SK-N-SH treated with all-trans-retinoic acid at 6 μM for 48 hours (cell line): ENCODE data around the gene ARFGAP3.

Experiments used
- ATAC-seq: fragments of 200-7000 bp; cut with Tn5 transposase; 3 replicates; pipeline ENCODE4 v1.9.1; 2020; ENCODE audit warnings: mild to moderate bottlenecking, moderate library complexity
- ARNTL ChIP-seq: fragments of 450-650 bp; formaldehyde crosslinking; IDR thresholded peaks from 2 replicates; pipeline ENCODE4 v1.5.0; 2020; ENCODE audit warnings: low read depth, mild to moderate bottlenecking, moderate library complexity, borderline replicate concordance
- CREB5 ChIP-seq: fragments of 250-450 bp; sonication (Bioruptor Pico); IDR thresholded peaks from 2 replicates; pipeline ENCODE4 v1.5.1; 2020; ENCODE audit warnings: low read depth, mild to moderate bottlenecking, moderate library complexity
- GLIS3 ChIP-seq: fragments of 250-450 bp; sonication (Bioruptor Pico); IDR thresholded peaks from 2 replicates; pipeline ENCODE4 v1.5.0; 2020; ENCODE audit warnings: mild to moderate bottlenecking, moderate library complexity
- ISL1 ChIP-seq: fragments of 250-450 bp; sonication (Bioruptor Pico); IDR thresholded peaks from 2 replicates; pipeline ENCODE4 v2.1.2; 2022; ENCODE audit warnings: mild to moderate bottlenecking, moderate library complexity
- OSR1 ChIP-seq: fragments of 250-450 bp; sonication (Bioruptor Pico); IDR thresholded peaks from 2 replicates; pipeline ENCODE4 v1.8.0; 2022; ENCODE audit warnings: moderate library complexity, mild to moderate bottlenecking, inconsistent platforms
- PATZ1 ChIP-seq: fragments of 250-450 bp; sonication (Bioruptor Pico); IDR thresholded peaks from 2 replicates; pipeline ENCODE4 v1.8.0; 2020; ENCODE audit warnings: mild to moderate bottlenecking, moderate library complexity, borderline replicate concordance
- PPARA ChIP-seq: fragments of 250-450 bp; sonication (Bioruptor Pico); IDR thresholded peaks from 2 replicates; pipeline ENCODE4 v1.5.0; 2020; ENCODE audit warnings: mild to moderate bottlenecking, borderline replicate concordance
- RARB ChIP-seq: fragments of 250-450 bp; sonication (Bioruptor Pico); IDR thresholded peaks from 2 replicates; pipeline ENCODE4 v1.8.0; 2021; ENCODE audit warnings: mild to moderate bottlenecking, moderate library complexity
- SNAI2 ChIP-seq: fragments of 250-450 bp; sonication (Bioruptor Pico); IDR thresholded peaks from 2 replicates; pipeline ENCODE4 v1.5.0; 2020; ENCODE audit warnings: mild to moderate bottlenecking, moderate library complexity
- TCF4 ChIP-seq: fragments of 250-450 bp; sonication (Bioruptor Pico); IDR thresholded peaks from 2 replicates; pipeline ENCODE4 v1.8.0; 2021; ENCODE audit warnings: mild to moderate bottlenecking, moderate library complexity, borderline replicate concordance
- TOX ChIP-seq: fragments of 250-450 bp; sonication (Bioruptor Pico); IDR thresholded peaks from 2 replicates; pipeline ENCODE4 v1.8.0; 2021; ENCODE audit warnings: mild to moderate bottlenecking, moderate library complexity, borderline replicate concordance
- ZC3H10 ChIP-seq: fragments of 250-450 bp; sonication (Bioruptor Pico); IDR thresholded peaks from 2 replicates; pipeline ENCODE4 v1.5.1; 2021; ENCODE audit warnings: mild to moderate bottlenecking, moderate library complexity
- ZFP30 ChIP-seq: fragments of 450-650 bp; formaldehyde crosslinking; IDR thresholded peaks from 2 replicates; pipeline ENCODE4 v1.5.0; 2022; ENCODE audit warnings: mild to moderate bottlenecking, moderate library complexity
- ZNF565 ChIP-seq: fragments of 450-650 bp; formaldehyde crosslinking; conservative IDR thresholded peaks from 2 replicates; pipeline ENCODE4 v1.5.0; 2020; ENCODE audit warnings: low read depth, mild to moderate bottlenecking, moderate library complexity
- ZNF70 ChIP-seq: fragments of 450-650 bp; formaldehyde crosslinking; IDR thresholded peaks from 2 replicates; pipeline ENCODE4 v1.5.0; 2020; ENCODE audit warnings: mild to moderate bottlenecking, moderate library complexity
- ZNF8 ChIP-seq: fragments of 450-650 bp; formaldehyde crosslinking; IDR thresholded peaks from 2 replicates; pipeline ENCODE4 v1.5.0; 2020; ENCODE audit warnings: mild to moderate bottlenecking, moderate library complexity
- TF ChIP-seq, protein P1 (sequence below): fragments of 250-450 bp; sonication (Bioruptor Pico); IDR thresholded peaks from 2 replicates; pipeline ENCODE4 v1.8.0; 2021; ENCODE audit warnings: low read depth, mild to moderate bottlenecking, moderate library complexity, borderline replicate concordance
- TF ChIP-seq, protein P2 (sequence below): fragments of 250-450 bp; sonication (Bioruptor Pico); IDR thresholded peaks from 2 replicates; pipeline ENCODE4 v1.5.0; 2020; ENCODE audit warnings: mild to moderate bottlenecking, moderate library complexity
- TF ChIP-seq, protein P3 (sequence below): fragments of 250-450 bp; sonication (Bioruptor Pico); IDR thresholded peaks from 2 replicates; pipeline ENCODE4 v1.5.1; 2021; ENCODE audit warnings: mild to moderate bottlenecking, moderate library complexity

The ARFGAP3 gene

GRCh38 chr22:42769238-42769573 lies 87.9 kb downstream of the ARFGAP3 start:
- TF ChIP-seq ZFP30 (CRISPR knock-in tag) (no peak), ISL1 (CRISPR knock-in tag) (no peak), GLIS3 (CRISPR knock-in tag) (no peak), ARNTL (CRISPR knock-in tag) (no peak), CREB5 (no peak), PATZ1 (CRISPR knock-in tag) (no peak), RARB (no peak), SNAI2 (no peak)
- TF ChIP-seq, protein P1, sequence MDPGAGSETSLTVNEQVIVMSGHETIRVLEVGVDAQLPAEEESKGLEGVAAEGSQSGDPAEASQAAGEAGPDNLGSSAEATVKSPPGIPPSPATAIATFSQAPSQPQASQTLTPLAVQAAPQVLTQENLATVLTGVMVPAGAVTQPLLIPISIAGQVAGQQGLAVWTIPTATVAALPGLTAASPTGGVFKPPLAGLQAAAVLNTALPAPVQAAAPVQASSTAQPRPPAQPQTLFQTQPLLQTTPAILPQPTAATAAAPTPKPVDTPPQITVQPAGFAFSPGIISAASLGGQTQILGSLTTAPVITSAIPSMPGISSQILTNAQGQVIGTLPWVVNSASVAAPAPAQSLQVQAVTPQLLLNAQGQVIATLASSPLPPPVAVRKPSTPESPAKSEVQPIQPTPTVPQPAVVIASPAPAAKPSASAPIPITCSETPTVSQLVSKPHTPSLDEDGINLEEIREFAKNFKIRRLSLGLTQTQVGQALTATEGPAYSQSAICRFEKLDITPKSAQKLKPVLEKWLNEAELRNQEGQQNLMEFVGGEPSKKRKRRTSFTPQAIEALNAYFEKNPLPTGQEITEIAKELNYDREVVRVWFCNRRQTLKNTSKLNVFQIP = no peak
- TF ChIP-seq, protein P2, sequence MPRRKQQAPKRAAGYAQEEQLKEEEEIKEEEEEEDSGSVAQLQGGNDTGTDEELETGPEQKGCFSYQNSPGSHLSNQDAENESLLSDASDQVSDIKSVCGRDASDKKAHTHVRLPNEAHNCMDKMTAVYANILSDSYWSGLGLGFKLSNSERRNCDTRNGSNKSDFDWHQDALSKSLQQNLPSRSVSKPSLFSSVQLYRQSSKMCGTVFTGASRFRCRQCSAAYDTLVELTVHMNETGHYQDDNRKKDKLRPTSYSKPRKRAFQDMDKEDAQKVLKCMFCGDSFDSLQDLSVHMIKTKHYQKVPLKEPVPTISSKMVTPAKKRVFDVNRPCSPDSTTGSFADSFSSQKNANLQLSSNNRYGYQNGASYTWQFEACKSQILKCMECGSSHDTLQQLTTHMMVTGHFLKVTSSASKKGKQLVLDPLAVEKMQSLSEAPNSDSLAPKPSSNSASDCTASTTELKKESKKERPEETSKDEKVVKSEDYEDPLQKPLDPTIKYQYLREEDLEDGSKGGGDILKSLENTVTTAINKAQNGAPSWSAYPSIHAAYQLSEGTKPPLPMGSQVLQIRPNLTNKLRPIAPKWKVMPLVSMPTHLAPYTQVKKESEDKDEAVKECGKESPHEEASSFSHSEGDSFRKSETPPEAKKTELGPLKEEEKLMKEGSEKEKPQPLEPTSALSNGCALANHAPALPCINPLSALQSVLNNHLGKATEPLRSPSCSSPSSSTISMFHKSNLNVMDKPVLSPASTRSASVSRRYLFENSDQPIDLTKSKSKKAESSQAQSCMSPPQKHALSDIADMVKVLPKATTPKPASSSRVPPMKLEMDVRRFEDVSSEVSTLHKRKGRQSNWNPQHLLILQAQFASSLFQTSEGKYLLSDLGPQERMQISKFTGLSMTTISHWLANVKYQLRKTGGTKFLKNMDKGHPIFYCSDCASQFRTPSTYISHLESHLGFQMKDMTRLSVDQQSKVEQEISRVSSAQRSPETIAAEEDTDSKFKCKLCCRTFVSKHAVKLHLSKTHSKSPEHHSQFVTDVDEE (CRISPR knock-in tag) = no peak
- ATAC-seq = no peak

DNA sequence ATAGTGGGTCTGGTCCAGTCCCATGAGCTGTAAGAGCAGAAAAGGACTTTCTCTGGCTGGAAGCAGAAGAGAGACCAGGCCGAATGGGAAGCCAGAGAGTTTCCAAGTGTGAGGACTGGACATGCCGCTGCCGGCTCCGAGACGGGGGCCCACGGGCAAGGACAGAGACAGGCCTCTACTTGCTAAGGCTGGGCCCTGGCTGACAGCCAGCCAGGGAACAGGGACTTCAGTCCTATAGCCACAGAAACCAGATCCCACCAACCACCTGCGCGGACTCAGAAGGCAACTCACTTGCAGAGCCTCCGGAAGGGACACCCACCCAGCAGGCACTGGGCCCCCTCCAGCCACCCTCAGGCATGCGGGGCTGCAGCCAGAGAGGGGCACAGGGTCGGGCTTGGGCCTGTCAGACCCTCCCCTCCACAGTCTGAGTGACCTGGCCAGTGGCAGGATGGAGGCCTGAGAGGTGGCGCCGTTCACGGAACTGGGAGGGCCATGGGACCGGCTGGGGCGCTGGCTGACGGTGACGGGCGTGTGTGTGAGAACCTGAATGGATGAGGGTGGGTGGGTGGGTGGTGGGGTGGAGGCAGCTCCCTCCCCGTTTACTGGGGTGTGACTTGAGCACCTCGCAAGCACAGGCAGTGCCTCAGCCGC lies 88.6 kb downstream of the ARFGAP3 start:
- no peak for ATAC-seq
- TF ChIP-seq, protein P3, sequence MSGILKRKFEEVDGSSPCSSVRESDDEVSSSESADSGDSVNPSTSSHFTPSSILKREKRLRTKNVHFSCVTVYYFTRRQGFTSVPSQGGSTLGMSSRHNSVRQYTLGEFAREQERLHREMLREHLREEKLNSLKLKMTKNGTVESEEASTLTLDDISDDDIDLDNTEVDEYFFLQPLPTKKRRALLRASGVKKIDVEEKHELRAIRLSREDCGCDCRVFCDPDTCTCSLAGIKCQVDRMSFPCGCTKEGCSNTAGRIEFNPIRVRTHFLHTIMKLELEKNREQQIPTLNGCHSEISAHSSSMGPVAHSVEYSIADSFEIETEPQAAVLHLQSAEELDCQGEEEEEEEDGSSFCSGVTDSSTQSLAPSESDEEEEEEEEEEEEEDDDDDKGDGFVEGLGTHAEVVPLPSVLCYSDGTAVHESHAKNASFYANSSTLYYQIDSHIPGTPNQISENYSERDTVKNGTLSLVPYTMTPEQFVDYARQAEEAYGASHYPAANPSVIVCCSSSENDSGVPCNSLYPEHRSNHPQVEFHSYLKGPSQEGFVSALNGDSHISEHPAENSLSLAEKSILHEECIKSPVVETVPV (CRISPR knock-in tag) = no peak
- TF ChIP-seq ARNTL (CRISPR knock-in tag) = no peak
- no peak for TF ChIP-seq CREB5
- no peak for TF ChIP-seq ZNF8 (CRISPR knock-in tag)
- TF ChIP-seq, protein P2 (CRISPR knock-in tag) = no peak
- TF ChIP-seq OSR1 (CRISPR knock-in tag) = no peak
- TF ChIP-seq PATZ1 (CRISPR knock-in tag) = no peak
- TF ChIP-seq PPARA (CRISPR knock-in tag) = no peak
- no peak for TF ChIP-seq ZNF565 (CRISPR knock-in tag)
- no peak for TF ChIP-seq SNAI2
- TF ChIP-seq ZC3H10 (CRISPR knock-in tag) = no peak
- no peak for TF ChIP-seq ZNF70 (CRISPR knock-in tag)
- no peak for TF ChIP-seq ZFP30 (CRISPR knock-in tag)
- TF ChIP-seq TOX (CRISPR knock-in tag) = no peak
- no peak for TF ChIP-seq RARB
- TF ChIP-seq TCF4 (CRISPR knock-in tag) = no peak
- no peak for TF ChIP-seq GLIS3 (CRISPR knock-in tag)
- TF ChIP-seq, all 23 proteins: peak for 0
